ENCODE measurements around the gene COL5A3.

Gene COL5A3

DNA sequence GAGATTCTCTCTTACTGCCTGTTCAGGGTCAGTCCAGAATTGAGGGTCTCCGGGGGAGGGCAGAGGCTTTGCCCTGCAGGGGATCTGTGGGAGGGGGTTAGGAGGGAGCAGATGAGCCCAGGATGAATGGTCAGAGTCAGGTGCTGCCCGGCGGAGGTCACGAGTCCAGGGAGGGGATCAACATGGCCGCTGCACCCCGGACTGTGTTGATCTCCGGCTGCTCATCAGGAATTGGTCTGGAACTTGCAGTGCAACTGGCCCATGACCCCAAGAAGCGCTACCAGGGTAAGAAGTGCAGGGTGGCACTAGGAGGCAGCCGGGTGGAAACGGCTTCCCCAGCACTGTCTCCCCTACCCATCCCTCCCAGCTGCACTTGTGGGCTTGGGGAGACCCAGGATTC is 3.0 kb upstream of the COL5A3 start, which contains the start of gene RDH8:
Gene RDH8, plus strand, starts transcription at position 168 of the 400 bp plus-strand sequence. Its CDS starts 15 bp downstream, at position 183.
- no peak within 1 kb of the TSS for H3K4me3 ChIP-seq (replicated peaks; ENCODE audit: low read depth, low read length)
- TF ChIP-seq, protein P1, sequence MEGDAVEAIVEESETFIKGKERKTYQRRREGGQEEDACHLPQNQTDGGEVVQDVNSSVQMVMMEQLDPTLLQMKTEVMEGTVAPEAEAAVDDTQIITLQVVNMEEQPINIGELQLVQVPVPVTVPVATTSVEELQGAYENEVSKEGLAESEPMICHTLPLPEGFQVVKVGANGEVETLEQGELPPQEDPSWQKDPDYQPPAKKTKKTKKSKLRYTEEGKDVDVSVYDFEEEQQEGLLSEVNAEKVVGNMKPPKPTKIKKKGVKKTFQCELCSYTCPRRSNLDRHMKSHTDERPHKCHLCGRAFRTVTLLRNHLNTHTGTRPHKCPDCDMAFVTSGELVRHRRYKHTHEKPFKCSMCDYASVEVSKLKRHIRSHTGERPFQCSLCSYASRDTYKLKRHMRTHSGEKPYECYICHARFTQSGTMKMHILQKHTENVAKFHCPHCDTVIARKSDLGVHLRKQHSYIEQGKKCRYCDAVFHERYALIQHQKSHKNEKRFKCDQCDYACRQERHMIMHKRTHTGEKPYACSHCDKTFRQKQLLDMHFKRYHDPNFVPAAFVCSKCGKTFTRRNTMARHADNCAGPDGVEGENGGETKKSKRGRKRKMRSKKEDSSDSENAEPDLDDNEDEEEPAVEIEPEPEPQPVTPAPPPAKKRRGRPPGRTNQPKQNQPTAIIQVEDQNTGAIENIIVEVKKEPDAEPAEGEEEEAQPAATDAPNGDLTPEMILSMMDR (IDR thresholded peaks at IDR 0.05; ENCODE audit: low read depth, low read length, missing control alignments): no peak
- DNase-seq (ENCODE audit: extremely low read depth, low read depth): no peak

DNA sequence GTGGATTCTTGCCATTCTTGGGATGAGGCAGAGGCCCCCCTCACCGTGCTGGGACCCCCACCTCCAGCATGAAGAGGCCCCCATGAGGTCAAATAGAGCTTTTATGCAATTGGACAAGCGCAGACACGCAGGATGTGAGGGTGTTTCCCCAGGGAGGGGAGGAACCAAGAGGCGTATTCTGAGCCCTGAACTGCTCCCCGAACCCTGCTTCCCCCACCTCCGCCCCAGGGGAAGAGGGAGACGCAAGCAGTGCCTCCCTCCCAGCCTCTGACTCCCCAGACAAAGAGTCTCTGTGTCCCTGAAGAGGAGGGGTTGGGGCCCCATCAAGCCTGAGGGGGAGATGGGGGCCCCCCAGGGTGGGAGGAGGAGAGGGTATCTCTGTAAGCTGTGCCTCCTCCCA is 1.7 kb upstream of the COL5A3 start:
- TF ChIP-seq, protein P1 (IDR thresholded peaks at IDR 0.05; ENCODE audit: low read depth, low read length, missing control alignments): no peak
- DNase-seq (ENCODE audit: extremely low read depth, low read depth): no peak
- no peak overlapping the region for H3K4me3 ChIP-seq (replicated peaks; ENCODE audit: low read depth, low read length)

DNA sequence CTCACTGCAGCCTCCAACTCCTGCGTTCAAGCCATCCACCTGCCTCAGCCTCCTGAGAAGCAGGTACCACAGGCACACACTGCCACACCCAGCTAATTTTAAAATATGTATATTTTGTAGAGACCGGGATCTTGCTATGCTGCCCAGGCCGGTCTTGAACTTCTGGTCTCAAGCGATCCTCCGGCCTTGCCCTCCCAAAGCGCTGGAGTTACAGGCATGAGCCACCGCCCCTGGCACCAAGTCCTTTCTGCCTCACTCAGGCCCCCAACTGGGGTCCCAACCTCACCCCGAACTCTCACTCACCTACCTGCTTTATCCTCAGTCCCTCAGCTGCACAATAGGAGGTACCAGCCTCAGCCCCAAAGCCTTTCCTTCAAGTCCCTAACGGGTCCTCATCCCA is 635 bp upstream of the COL5A3 start:
- no peak overlapping the region; the same call in 1 of the 2 replicates for H3K4me3 ChIP-seq (replicated peaks; ENCODE audit: low read depth, low read length)
- TF ChIP-seq, protein P1 (IDR thresholded peaks at IDR 0.05; ENCODE audit: low read depth, low read length, missing control alignments): no peak
- no peak for DNase-seq (ENCODE audit: extremely low read depth, low read depth)

DNA sequence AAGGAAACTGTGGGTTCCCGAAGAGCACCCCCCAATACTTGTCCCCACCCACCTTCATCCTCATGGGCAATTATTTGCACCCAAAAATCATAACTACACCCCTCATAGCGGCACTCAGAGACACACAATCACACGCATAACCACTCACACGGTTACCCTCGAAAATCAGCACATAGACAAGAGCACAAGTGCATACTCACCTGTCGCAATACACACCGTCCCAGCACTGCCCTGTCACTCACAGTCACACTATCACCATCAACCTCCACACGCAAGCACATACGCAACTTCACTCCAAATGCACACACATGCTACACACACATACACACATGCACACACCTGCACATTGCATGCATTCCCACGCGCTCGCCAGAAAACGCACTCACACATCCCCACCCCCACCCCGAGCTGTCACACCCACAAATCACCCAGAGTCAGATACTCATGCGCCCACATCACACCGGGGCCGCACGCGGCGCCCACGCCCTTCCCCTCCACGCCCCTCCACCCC is 535 bp downstream of the COL5A3 start:
- peak overlapping the region; percentile 35 for H3K4me3 ChIP-seq (replicated peaks; ENCODE audit: low read depth, low read length)
- no peak for DNase-seq (ENCODE audit: extremely low read depth, low read depth)
- TF ChIP-seq, protein P1 (IDR thresholded peaks at IDR 0.05; ENCODE audit: low read depth, low read length, missing control alignments): no peak

DNA sequence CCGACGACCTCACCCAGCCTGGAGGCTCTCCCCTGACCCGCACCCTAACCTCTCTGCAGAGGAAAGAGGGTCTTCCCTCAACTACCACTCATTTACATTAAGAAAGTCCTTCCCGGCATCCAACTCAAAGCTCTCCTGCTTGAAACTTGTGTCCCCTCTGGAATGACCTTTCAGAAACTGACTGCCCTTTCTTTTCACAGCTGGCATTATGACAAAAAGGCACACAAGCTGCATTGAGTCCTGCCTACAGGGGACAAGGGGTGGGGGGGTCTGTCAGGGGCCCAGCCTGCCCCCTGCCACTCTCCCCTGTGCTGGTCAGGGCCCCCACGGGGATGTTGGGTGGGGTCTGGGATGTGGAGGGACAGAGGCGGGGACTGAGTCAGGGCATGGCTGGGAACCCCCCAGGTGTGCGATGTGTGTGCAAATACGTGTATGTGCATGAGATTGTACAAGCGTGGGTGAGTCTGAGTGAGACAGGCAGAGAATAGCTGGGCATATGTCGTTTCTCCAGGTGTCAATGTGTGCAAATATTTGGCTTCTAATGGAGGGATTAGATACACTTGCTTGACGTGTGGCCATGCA is 2.0 kb downstream of the COL5A3 start:
- H3K4me3 ChIP-seq (replicated peaks; ENCODE audit: low read depth, low read length): no peak overlapping the region
- no peak for DNase-seq (ENCODE audit: extremely low read depth, low read depth)
- TF ChIP-seq, protein P1 (IDR thresholded peaks at IDR 0.05; ENCODE audit: low read depth, low read length, missing control alignments): no peak

DNA sequence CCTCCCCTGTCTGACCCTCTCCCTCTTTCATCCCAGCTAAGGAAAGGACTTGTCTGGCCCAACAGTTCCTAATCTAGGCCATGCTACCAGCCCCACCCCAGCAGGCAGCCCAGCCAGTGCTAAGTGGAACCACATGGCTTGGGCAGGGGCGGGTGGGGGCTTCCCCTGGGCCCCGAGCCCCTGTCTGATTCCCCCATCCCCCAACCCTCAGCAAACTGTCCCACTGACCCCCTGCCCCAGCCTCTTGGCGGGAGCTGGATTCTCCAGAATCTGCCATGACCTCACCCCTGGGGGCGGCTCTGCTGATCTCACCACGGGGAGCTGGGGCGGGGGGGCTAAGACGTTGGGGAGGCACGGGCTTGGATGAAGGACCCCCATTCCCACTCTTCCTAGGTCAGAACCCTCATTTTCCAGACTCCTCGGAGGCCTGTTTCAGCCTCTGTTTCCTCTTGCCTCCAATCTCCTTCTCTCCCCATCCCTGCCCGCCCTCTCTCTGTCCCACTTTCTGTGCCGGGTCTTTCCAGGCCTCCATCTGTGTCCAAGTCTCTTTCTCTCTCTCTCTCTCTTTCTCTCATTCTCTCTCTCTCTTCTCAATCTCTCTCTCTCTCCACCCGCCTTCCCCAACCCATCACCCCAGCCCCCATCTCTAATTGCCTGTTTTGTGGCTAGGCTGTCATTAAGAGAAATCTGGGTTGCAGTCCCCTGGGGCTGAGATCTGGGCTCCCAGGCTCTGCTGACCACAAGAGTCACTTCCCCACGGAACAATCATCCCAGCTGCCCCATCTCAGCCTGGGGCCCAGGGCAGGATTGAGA is 2.7 kb downstream of the COL5A3 start:
- H3K4me3 ChIP-seq (replicated peaks; ENCODE audit: low read depth, low read length): no peak overlapping the region
- DNase-seq (ENCODE audit: extremely low read depth, low read depth): no peak
- TF ChIP-seq, protein P1 (IDR thresholded peaks at IDR 0.05; ENCODE audit: low read depth, low read length, missing control alignments): no peak
